HG03103 (cell line): ENCODE results near the gene HTR3E.
"Not testable (repeated sequence)": the region's sequence is repeated elsewhere in the genome, so short reads cannot be mapped to it uniquely, and the experiment has no call there.

Source experiments
- ATAC-seq: cut with Tn5 transposase; IDR thresholded peaks from one replicate; pipeline ENCODE4 v1.9.1; 2021; ENCODE audit warnings: low read depth; ENCODE audit not compliant: unreplicated experiment

HTR3E gene, protein sequence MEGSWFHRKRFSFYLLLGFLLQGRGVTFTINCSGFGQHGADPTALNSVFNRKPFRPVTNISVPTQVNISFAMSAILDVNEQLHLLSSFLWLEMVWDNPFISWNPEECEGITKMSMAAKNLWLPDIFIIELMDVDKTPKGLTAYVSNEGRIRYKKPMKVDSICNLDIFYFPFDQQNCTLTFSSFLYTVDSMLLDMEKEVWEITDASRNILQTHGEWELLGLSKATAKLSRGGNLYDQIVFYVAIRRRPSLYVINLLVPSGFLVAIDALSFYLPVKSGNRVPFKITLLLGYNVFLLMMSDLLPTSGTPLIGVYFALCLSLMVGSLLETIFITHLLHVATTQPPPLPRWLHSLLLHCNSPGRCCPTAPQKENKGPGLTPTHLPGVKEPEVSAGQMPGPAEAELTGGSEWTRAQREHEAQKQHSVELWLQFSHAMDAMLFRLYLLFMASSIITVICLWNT

DNA sequence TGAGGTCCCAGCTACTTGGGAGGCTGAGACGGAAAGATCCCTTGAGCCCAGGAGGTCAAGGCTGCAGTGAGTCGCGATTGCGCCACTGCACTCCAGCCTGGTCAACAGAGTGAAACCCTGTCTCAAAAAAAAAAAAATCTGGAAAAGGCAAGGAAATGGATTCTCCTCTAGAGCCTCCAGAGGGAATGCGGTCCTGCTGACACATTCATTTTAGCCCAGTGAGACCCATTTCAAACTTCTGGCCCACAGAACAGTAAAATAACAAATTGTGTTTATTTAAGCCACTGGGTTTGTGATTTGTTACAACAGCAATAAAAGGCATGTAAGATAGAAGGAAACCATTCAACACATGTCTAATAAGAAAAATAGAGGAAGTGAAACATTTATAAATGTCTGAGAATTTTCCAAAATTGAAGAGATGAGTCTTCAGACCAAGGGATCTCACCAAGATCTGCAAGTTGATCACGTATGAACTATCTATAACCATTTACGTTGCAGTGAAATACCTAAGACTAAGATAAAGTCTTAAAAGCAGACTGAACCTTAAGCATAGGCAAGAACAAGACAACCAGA, at the start of gene HTR3E:
Gene HTR3E, plus strand, starts transcription at position 254 of the 573 bp plus-strand sequence. CDS start 466 bp downstream, outside the sequence.
- ATAC-seq: no peak

DNA sequence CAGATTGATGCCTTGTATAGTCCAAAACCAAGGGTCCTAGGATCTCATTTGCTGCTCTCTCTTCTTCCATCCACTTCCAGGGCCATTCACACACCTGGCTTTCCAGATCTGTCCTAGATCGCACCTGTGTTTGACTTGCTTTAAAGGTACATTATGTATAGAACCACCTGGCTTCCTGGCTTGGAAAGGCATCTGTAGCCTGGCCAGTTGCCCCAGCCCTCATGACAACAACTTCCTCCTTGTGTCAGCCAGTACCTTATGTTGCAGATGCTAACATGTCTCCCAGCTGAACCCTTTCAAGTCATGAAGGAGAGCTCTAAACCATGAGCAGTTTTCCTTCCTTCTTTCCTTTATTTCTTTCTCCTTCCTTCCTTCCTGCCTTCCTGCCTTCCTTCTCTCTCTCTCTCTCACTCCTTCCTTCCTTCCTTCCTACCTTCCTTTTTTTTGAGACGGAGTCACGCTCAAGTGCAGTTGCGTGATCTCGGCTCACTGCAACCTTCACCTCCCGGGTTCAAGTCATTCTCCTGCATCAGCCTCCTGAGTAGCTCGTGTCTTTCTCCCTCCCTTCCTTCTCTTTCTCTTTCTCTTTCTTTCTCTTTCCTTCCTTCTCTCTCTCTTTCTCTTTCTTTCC, 46.5 kb upstream of the HTR3E start:
- ATAC-seq: no peak

GRCh38 chr3:184052767-184053166, 44.1 kb upstream of the HTR3E start, which contains the start of gene HTR3C:
Gene HTR3C (plus strand): TSS chr3:184053047. CDS start chr3:184053081, 34 bp downstream.
- no peak for ATAC-seq

DNA sequence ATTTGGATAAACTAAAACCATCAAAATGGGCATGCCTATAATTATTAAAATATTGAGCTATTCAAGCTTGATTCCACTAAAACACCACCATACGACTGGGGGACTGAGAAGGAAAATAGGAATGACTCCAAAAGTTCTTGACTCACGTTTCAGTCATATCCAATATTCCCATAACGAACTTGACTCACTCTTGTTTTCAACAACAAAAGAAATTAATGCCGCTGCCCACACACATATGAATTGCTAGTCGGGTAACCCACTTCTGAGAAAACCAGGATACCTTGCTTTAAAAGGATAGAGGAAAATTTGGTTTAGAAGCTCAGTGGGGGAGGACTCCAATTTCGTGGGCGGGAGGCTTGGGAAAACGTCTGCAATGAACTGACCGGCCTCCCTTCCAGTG, 38.8 kb upstream of the HTR3E start:
- no peak for ATAC-seq

GRCh38 chr3:184059424-184059823, 37.4 kb upstream of the HTR3E start:
- ATAC-seq: no peak

- ATAC-seq: no peak
Observed at GRCh38 chr3:184062637-184063036, 34.2 kb upstream of the HTR3E start.

GRCh38 chr3:184066211-184066610, 30.7 kb upstream of the HTR3E start:
- no peak for ATAC-seq

- ATAC-seq: no peak
Observed at GRCh38 chr3:184067573-184068055, 29.2 kb upstream of the HTR3E start.

DNA sequence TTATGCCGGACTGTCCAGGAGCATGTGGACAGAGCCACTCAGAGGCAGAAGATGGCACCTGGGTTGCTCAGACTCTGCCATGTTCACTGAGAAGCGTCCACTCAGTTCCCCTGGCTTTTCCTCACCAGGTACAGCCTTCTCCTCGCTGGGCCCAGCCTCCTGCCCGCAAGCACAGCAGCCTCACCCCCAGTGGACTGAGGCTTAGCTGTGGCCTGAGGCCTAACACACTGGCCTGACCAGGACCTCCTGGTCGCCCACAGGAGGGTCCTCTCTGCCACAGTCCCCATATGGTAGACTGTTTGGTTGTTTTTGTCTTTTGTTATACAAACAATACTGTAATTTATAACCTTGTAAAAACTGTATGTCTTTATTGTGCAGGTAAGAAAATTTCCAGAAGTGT, 28.5 kb upstream of the HTR3E start:
- no peak for ATAC-seq

DNA sequence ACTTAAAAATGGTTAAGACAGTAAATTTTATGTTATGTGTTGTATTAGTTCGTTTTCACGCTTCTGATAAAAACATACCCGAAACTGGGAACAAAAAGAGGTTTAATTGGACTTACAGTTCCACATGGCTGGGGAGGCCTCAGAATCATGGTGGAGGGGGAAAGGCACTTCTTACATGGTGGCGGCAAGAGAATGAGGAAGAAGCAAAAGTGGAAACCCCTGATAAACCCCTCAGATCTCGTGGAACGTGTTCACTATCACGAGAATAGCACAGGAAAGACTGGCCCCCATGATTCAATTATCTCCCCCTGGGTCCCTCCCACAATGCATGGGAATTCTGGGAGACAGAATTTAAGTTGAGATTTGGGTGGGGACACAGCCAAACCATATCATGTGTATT, 25.7 kb upstream of the HTR3E start:
- ATAC-seq: not testable (repeated sequence)

GRCh38 chr3:184073621-184074020, 23.2 kb upstream of the HTR3E start:
- ATAC-seq: no peak

DNA sequence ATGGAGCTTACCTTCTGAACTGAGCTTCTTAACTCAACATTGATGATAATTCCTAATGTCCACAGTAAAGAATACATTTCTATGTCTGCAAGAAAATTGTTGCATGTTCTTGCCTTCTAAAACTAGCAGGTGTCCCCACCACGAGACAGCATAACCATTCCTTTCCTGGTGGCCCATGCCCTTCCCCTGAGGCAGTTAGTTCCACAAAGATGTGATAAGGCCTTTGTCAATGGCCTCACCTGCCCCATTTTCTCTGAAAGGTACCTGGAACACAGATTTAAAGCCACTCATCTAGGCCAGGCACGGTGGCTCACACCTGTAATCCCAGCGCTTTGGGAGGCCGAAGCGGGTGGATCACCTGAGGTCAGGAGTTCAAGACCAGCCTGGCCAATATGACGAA, 21.0 kb upstream of the HTR3E start:
- no peak for ATAC-seq

DNA sequence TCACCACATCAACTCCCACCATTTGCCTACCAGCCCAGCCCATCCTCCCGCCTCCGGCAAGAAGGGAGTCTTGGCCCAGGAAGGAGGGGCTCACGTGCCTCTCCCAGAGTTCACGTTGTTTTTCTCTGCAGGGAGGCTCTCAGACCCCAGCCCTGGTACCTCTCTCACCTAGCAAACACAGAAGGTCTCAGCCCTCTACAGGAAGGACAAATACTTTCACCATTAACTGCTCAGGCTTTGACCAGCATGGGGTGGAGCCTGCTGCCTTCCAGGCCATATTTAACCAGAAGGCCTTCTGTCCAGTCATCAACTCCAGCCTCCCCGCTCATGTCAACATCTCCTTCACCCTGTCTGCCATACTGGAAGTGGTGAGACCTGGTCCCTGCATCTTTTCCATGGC, 19.0 kb upstream of the HTR3E start:
- no peak for ATAC-seq

DNA sequence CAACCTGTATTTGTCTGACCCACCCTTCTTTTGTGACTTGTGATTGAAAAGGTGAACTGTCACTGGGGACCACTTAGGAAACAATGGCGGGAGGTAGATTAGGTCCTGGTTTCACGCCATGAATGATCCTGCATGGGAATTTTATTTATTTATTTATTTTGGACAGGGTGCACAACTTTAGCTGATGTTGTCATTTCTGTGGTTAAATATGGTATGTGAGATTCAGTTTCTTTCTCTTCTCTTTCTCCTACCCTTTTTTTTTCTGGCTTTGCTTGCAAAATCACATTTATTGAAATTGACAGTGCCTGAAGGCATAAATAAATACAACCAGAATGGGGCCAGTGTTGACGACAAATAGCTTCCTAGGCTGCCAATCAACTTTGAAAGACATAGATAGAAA, 18.0 kb upstream of the HTR3E start:
- no peak for ATAC-seq

GRCh38 chr3:184081116-184081830, 15.6 kb upstream of the HTR3E start:
- no peak for ATAC-seq

GRCh38 chr3:184082034-184082433, 14.8 kb upstream of the HTR3E start:
- ATAC-seq: no peak

GRCh38 chr3:184082465-184082864, 14.4 kb upstream of the HTR3E start:
- no peak for ATAC-seq

GRCh38 chr3:184085389-184085852, 11.4 kb upstream of the HTR3E start:
- ATAC-seq: no peak

GRCh38 chr3:184092199-184092598, 4.7 kb upstream of the HTR3E start:
- no peak for ATAC-seq

- no peak for ATAC-seq
Observed at GRCh38 chr3:184097556-184097955, 692 bp downstream of the HTR3E start.
